Measurements from ENCODE around the gene SLC39A5. TPM values are rescaled to one million over a fixed set of nuclear protein-coding genes. Genes with fewer than 3 reads are reported as not detected.
A peak's percentile ranks its signal among the peaks of the same experiment; 100 is the strongest.

SLC39A5 gene
- total RNA-seq (not detected), polyA plus RNA-seq (under 1 TPM in 2 of 3 donors, not detected in 1; 0.16 to 0.23 TPM)
- long read RNA-seq, donor 1 = 0 reads
- long read RNA-seq, donor 2 = 0 reads

GRCh38 chr12:56229916-56230431 is at the start of gene SLC39A5:
Gene SLC39A5 (plus strand): TSS chr12:56230051. CDS start chr12:56231275, 1,224 bp downstream.
- H3K27me3 ChIP-seq (ENCODE audit: insufficient read depth in 3 of 3, low read length in 2 of 3) = no peaks in the 10 kb centered on the region
- WGBS, 3 donors = 74 to 79% (median 77%) methylated on average over 4 of the region's 4 CpGs
- no peak for TF ChIP-seq CTCF (IDR thresholded peaks at IDR 0.05)
- no peak within 1 kb of the TSS for H3K27ac ChIP-seq
- H3K4me3 ChIP-seq = no peak within 1 kb of the TSS
- no peak for DNase-seq
- intact Hi-C loops (cut with DNase I) = no loop called here
- no peaks in the 10 kb centered on the region for H3K9me3 ChIP-seq
- H3K4me1 ChIP-seq = peaks cover under 1% of the 10 kb centered on the region
- ATAC-seq = no peak
- H3K36me3 ChIP-seq (ENCODE audit: insufficient read depth in 1 of 2, low read depth in 1 of 2) = peaks cover 0 to 29% of the 10 kb centered on the region in 2 donors

- Histone ChIP-seq H3K27me3 (ENCODE audit: insufficient read depth in 3 of 3, low read length in 2 of 3) (no peaks in the 10 kb centered on the region), H3K4me1 (peaks cover 18% of the 10 kb centered on the region), H3K27ac (no peak overlapping the region), H3K9me3 (no peaks in the 10 kb centered on the region), H3K4me3 (peak overlapping the region; percentile 83), H3K36me3 (ENCODE audit: insufficient read depth in 1 of 2, low read depth in 1 of 2) (peaks cover 18 to 62% of the 10 kb centered on the region in 2 donors)
- DNase-seq = no peak
- 42 to 49% (median 43%) methylated on average over 2 of the region's 2 CpGs for WGBS, 3 donors
- TF ChIP-seq CTCF (IDR thresholded peaks at IDR 0.05) = no peak
- no peak for ATAC-seq
- intact Hi-C loops (cut with DNase I) = loop anchor here in 1 of 2 donors (5.0 kb wide), 1 partner anchor 35 kb away; the partner anchor contains the start of genes NABP2 and RNF41
These were observed 42.9 kb upstream of the SLC39A5 start for GRCh38 chr12:56186957-56187356.

- no peak for DNase-seq
- H3K27me3 ChIP-seq (ENCODE audit: insufficient read depth in 3 of 3, low read length in 2 of 3) = no peaks in the 10 kb centered on the region
- peaks cover 18% of the 10 kb centered on the region for H3K4me1 ChIP-seq
- H3K36me3 ChIP-seq (ENCODE audit: insufficient read depth in 1 of 2, low read depth in 1 of 2) = peaks cover 18 to 49% of the 10 kb centered on the region in 2 donors
- peak overlapping the region; percentile 83 for H3K4me3 ChIP-seq
- ATAC-seq = no peak
- no peak for TF ChIP-seq CTCF (IDR thresholded peaks at IDR 0.05)
- no peaks in the 10 kb centered on the region for H3K9me3 ChIP-seq
- H3K27ac ChIP-seq = peak overlapping the region; percentile 80
- WGBS, 3 donors = 9 to 17% (median 10%) methylated on average over 10 of the region's 10 CpGs
- intact Hi-C loops (cut with DNase I) = loop anchor here (1.0 to 5.0 kb wide), 5 partner anchors 27 to 67 kb away; partner anchors contain the start of genes MYL6B (in 1 of the 2), NABP2 (in 1 of the 2) and RNF41 (in 1 of the 2)
These were observed 41.6 kb upstream of the SLC39A5 start for GRCh38 chr12:56188131-56188777.

GRCh38 chr12:56188778-56189098 is 41.1 kb upstream of the SLC39A5 start:
- no peak for DNase-seq
- peak in 2 of 4 donors; percentile 1 to 3 for ATAC-seq
- H3K27ac ChIP-seq = peak overlapping the region; percentile 80
- peaks cover 18% of the 10 kb centered on the region for H3K4me1 ChIP-seq
- intact Hi-C loops (cut with DNase I) = loop anchor here (1.0 to 5.0 kb wide), 5 partner anchors 28 to 68 kb away; partner anchors contain the start of genes MYL6B (in 1 of the 2), NABP2 (in 1 of the 2) and RNF41 (in 1 of the 2)
- peaks cover 15 to 44% of the 10 kb centered on the region in 2 donors for H3K36me3 ChIP-seq (ENCODE audit: insufficient read depth in 1 of 2, low read depth in 1 of 2)
- TF ChIP-seq CTCF (IDR thresholded peaks at IDR 0.05) = no peak
- no peaks in the 10 kb centered on the region for H3K27me3 ChIP-seq (ENCODE audit: insufficient read depth in 3 of 3, low read length in 2 of 3)
- 0 to 2% (median 1%) methylated on average over 8 to 17 of the region's 17 CpGs for WGBS, 3 donors
- no peaks in the 10 kb centered on the region for H3K9me3 ChIP-seq
- peak overlapping the region; percentile 83 for H3K4me3 ChIP-seq

All from psoas muscle (tissue), 8 donors.